Fibroblast of peridontal ligament (primary cell): Measurements from ENCODE around the gene CFAP46.
"Not testable (repeated sequence)": the region's sequence is repeated elsewhere in the genome, so short reads cannot be mapped to it uniquely, and the experiment has no call there.

ENCODE experiments used
- DNase-seq: peaks from one replicate; pipeline ENCODE4 v3.0.0-alpha.2; 2010; ENCODE audit errors: extremely low read depth

The CFAP46 gene

GRCh38 chr10:132788180-132788830 lies 154.1 kb downstream of the CFAP46 start:
- peak; percentile 11 for DNase-seq

- no peak for DNase-seq
Observed at GRCh38 chr10:132787495-132788179, 154.7 kb downstream of the CFAP46 start.

GRCh38 chr10:132786884-132787494 lies 155.4 kb downstream of the CFAP46 start:
- DNase-seq = no peak

- no peak for DNase-seq
Observed at GRCh38 chr10:132786476-132786883, 155.9 kb downstream of the CFAP46 start.

- DNase-seq = no peak
Observed at GRCh38 chr10:132785723-132786475, 156.5 kb downstream of the CFAP46 start, which contains the start of gene NKX6-2. Gene NKX6-2, minus strand, starts transcription at chr10:132786147. Its CDS starts 199 bp downstream, at chr10:132785948.

- DNase-seq = no peak
Observed at GRCh38 chr10:132784866-132785722, 157.3 kb downstream of the CFAP46 start.

GRCh38 chr10:132783940-132784865 lies 158.2 kb downstream of the CFAP46 start:
- no peak for DNase-seq

GRCh38 chr10:132783165-132783939 lies 159.0 kb downstream of the CFAP46 start:
- no peak for DNase-seq

GRCh38 chr10:132781556-132781955 lies 160.8 kb downstream of the CFAP46 start:
- DNase-seq = no peak

GRCh38 chr10:132780356-132780755 lies 162.0 kb downstream of the CFAP46 start:
- no peak for DNase-seq

GRCh38 chr10:132779549-132780294 lies 162.6 kb downstream of the CFAP46 start:
- no peak for DNase-seq

- no peak for DNase-seq
Observed at GRCh38 chr10:132777441-132777840, 164.9 kb downstream of the CFAP46 start.

- no peak for DNase-seq
Observed at GRCh38 chr10:132776821-132777220, 165.5 kb downstream of the CFAP46 start.

- no peak for DNase-seq
Observed at GRCh38 chr10:132776186-132776585, 166.2 kb downstream of the CFAP46 start.

GRCh38 chr10:132774902-132775863 lies 167.2 kb downstream of the CFAP46 start:
- DNase-seq = peak; percentile 5

- no peak for DNase-seq
Observed at GRCh38 chr10:132774181-132774901, 168.0 kb downstream of the CFAP46 start.

- DNase-seq = not testable (repeated sequence)
Observed at GRCh38 chr10:132772816-132773215, 169.6 kb downstream of the CFAP46 start.
